GM12874 (cell line): ENCODE results near the gene MEGF11.
A peak's percentile ranks its signal among the peaks of the same experiment; 100 is the strongest.

Experiments used
- CTCF ChIP-seq: IDR thresholded peaks from 2 replicates; pipeline ENCODE4 v1.5.1; 2011; ENCODE audit warnings: low read depth, mild to moderate bottlenecking, control low read depth, low read length, moderate library complexity; ENCODE audit not compliant: insufficient read depth

MEGF11 gene

DNA sequence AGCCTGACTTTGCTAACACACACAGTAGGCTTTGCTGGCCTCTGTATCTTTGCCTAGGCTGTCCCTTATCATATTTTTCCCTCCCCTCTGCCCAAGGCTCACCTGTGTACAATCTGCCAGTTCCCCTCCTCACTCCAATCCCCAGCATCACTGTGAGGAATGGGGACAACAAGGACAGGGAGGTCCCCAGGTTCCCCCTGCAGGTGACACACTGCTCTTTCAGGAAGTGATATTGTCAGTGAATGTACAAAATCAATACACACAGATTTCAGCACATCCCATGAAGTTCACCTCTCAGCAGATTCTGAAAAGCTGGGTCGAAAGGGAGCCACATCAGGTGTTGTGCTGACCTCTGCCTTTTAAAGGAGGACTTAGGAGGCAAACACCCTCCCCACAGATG, 206.8 kb downstream of the MEGF11 start:
- peak; percentile 32 for TF ChIP-seq CTCF

GRCh38 chr15:66046326-66046725, 207.2 kb downstream of the MEGF11 start:
- no peak for TF ChIP-seq CTCF

GRCh38 chr15:66045542-66045941, 208.0 kb downstream of the MEGF11 start:
- no peak for TF ChIP-seq CTCF

GRCh38 chr15:66044837-66045236, 208.7 kb downstream of the MEGF11 start:
- no peak for TF ChIP-seq CTCF

DNA sequence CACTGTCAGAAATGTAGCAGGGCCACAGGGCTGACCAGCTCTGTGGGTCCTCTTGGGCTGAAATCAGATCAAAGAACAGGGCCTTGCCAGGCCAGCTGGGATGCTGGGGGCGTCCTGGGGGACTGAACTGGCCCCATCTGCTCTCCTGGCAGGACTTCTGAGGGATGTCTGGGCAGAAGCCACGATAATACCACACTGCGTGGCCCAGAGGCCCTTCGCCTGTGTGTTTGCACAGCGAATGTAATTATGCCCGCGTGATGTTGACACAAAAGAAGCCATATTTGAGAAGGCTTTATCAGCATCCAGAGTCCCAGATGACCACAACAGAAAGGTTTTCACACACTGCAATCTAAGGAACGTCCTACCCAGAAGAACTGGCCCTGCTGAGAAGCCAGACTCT, 210.3 kb downstream of the MEGF11 start:
- no peak for TF ChIP-seq CTCF

- TF ChIP-seq CTCF, result no peak
These were observed 210.9 kb downstream of the MEGF11 start for GRCh38 chr15:66042624-66043023.

GRCh38 chr15:66041276-66041675, 212.3 kb downstream of the MEGF11 start:
- no peak for TF ChIP-seq CTCF

DNA sequence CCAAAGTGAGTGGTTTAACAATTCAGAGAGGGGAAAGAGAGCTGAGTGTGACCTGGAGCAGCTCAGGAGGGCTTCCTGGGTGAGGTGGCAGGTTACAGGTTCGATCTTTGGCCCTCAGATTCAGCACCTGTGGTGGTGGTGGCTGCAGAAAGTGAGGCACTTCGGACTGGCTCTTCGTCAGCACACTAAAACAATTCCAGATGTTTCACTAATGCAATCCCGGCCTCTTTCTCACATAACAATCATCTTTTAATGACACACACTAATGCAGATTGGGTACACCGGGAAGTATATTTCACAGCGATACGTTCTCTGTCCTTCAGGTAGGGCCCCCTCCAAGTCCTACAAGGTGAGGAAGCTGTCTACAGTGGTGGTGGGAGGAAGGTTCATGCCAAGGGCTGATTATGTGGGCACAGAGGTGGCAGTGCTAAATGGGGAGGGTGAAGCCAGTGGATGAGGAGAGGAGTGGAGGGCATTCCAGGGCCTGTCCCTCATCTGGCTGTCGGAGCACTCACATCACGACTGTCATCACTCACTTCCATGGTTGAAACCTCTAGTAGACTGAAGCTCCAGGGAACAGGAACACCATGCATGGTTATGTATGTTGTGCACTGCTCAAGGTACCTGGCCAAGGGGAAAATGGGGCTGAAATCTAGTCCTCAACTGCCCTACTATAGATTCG, 213.2 kb downstream of the MEGF11 start:
- TF ChIP-seq CTCF, result no peak
